ENCODE data around the gene ITGB4.

The ITGB4 gene

GRCh38 chr17:75680431-75680830, 40.8 kb upstream of the ITGB4 start:
- TF ChIP-seq EP300 (IDR thresholded peaks at IDR 0.05; ENCODE audit: borderline replicate concordance) (no peak), TEAD4 (IDR thresholded peaks at IDR 0.05) (no peak), CEBPB (IDR thresholded peaks at IDR 0.05) (no peak), CREB1 (IDR thresholded peaks at IDR 0.05; ENCODE audit: low read depth) (no peak), NFIC (IDR thresholded peaks at IDR 0.05) (no peak), TCF12 (IDR thresholded peaks at IDR 0.05; ENCODE audit: low read depth) (no peak), USF1 (IDR thresholded peaks at IDR 0.05) (no peak), TAF1 (IDR thresholded peaks at IDR 0.05; ENCODE audit: low read depth) (no peak)

DNA sequence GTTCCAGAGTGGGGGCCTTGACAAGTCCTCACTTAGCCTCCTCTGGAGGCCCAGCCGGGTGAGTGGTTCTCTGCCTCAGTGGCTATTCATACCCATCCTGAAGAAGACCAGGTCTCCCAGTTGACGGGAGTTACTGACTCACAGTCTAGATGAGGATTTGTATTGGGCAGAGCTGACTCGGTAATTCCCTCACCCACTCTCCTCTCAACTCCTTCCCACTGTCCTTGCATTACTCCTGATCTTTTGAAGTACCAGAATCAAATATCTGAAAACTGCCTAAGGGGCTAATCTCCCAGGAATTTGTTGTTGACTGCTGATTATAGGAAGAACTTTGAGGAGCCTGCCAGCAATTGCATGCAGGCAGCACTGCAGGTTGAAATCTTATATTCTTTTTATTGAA, 40.0 kb upstream of the ITGB4 start:
- no peak for TF ChIP-seq NFIC (IDR thresholded peaks at IDR 0.05)
- TF ChIP-seq CEBPB (IDR thresholded peaks at IDR 0.05), result no peak
- no peak for TF ChIP-seq EGR1 (IDR thresholded peaks at IDR 0.05)
- TF ChIP-seq, protein P1, sequence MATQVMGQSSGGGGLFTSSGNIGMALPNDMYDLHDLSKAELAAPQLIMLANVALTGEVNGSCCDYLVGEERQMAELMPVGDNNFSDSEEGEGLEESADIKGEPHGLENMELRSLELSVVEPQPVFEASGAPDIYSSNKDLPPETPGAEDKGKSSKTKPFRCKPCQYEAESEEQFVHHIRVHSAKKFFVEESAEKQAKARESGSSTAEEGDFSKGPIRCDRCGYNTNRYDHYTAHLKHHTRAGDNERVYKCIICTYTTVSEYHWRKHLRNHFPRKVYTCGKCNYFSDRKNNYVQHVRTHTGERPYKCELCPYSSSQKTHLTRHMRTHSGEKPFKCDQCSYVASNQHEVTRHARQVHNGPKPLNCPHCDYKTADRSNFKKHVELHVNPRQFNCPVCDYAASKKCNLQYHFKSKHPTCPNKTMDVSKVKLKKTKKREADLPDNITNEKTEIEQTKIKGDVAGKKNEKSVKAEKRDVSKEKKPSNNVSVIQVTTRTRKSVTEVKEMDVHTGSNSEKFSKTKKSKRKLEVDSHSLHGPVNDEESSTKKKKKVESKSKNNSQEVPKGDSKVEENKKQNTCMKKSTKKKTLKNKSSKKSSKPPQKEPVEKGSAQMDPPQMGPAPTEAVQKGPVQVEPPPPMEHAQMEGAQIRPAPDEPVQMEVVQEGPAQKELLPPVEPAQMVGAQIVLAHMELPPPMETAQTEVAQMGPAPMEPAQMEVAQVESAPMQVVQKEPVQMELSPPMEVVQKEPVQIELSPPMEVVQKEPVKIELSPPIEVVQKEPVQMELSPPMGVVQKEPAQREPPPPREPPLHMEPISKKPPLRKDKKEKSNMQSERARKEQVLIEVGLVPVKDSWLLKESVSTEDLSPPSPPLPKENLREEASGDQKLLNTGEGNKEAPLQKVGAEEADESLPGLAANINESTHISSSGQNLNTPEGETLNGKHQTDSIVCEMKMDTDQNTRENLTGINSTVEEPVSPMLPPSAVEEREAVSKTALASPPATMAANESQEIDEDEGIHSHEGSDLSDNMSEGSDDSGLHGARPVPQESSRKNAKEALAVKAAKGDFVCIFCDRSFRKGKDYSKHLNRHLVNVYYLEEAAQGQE (IDR thresholded peaks at IDR 0.05; ENCODE audit: low read depth), result no peak
- no peak for TF ChIP-seq TAF1 (IDR thresholded peaks at IDR 0.05; ENCODE audit: low read depth)
- no peak for TF ChIP-seq ZBTB7A (IDR thresholded peaks at IDR 0.05; ENCODE audit: low read depth)
- no peak for TF ChIP-seq TCF12 (IDR thresholded peaks at IDR 0.05; ENCODE audit: low read depth)
- no peak for TF ChIP-seq CREB1 (IDR thresholded peaks at IDR 0.05; ENCODE audit: low read depth)
- no peak for TF ChIP-seq USF1 (IDR thresholded peaks at IDR 0.05)
- TF ChIP-seq, protein P2, sequence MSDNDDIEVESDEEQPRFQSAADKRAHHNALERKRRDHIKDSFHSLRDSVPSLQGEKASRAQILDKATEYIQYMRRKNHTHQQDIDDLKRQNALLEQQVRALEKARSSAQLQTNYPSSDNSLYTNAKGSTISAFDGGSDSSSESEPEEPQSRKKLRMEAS (IDR thresholded peaks at IDR 0.05), result no peak
- no peak for TF ChIP-seq TEAD4 (IDR thresholded peaks at IDR 0.05)
- TF ChIP-seq RAD21 (IDR thresholded peaks at IDR 0.05; ENCODE audit: low read depth), result no peak
- TF ChIP-seq FOXM1 (IDR thresholded peaks at IDR 0.05; ENCODE audit: borderline replicate concordance, low read depth), result no peak
- TF ChIP-seq YY1 (IDR thresholded peaks at IDR 0.05; ENCODE audit: low read depth), result no peak
- no peak for TF ChIP-seq EP300 (IDR thresholded peaks at IDR 0.05; ENCODE audit: borderline replicate concordance)

DNA sequence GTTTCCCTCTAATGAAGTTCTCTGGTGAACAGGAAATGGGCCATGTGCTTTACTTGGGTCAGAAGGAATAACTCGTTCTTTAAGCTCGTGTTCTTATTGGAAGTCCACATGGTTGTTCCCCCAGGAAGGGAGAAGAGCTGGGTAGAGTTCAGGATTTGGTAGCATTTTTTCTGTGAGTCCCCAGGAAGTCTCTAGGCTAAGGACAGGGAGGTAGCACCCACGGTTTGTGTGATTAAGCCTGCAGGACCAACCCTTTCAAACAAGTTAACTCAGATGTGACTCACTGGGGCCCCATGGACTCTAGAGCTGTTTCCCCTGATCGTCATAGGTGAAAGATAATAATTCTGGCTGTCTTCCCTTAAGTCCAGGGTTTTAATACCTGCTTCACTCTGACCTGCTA, 37.7 kb upstream of the ITGB4 start:
- no peak for TF ChIP-seq EP300 (IDR thresholded peaks at IDR 0.05; ENCODE audit: borderline replicate concordance)
- 0 out of 2 replicates have a peak, but pooled peaks have one; percentile 5 for TF ChIP-seq NFIC (IDR thresholded peaks at IDR 0.05)
- no peak for TF ChIP-seq TEAD4 (IDR thresholded peaks at IDR 0.05)
- TF ChIP-seq, protein P1 (IDR thresholded peaks at IDR 0.05; ENCODE audit: low read depth), result no peak
- TF ChIP-seq TAF1 (IDR thresholded peaks at IDR 0.05; ENCODE audit: low read depth), result no peak
- TF ChIP-seq CREB1 (IDR thresholded peaks at IDR 0.05; ENCODE audit: low read depth), result no peak
- no peak for TF ChIP-seq CEBPB (IDR thresholded peaks at IDR 0.05)
- no peak for TF ChIP-seq TCF12 (IDR thresholded peaks at IDR 0.05; ENCODE audit: low read depth)
- TF ChIP-seq FOXM1 (IDR thresholded peaks at IDR 0.05; ENCODE audit: borderline replicate concordance, low read depth), result no peak
- TF ChIP-seq, protein P2 (IDR thresholded peaks at IDR 0.05), result peak; percentile 45; the same call in 1 of the 2 replicates
- TF ChIP-seq ZBTB7A (IDR thresholded peaks at IDR 0.05; ENCODE audit: low read depth), result no peak

DNA sequence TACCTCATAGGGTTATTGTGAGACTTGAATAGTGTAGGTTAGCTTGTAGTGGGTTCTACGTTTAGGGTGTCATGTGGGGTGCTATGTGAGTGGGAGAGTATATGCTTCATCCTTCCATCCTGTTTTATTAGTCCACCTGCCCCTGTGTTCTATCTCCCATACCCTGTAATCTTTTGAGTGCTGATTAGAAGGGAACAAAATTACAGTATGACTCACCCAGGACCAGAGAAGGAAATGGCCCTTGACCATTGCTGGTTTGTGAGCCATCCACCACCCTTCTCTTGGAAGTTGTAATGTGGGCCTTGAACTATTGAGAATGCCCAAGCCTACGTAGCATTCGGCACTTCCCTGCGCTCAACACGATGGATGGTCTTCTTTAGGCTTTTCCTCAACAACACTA, 37.0 kb upstream of the ITGB4 start:
- TF ChIP-seq CEBPB (IDR thresholded peaks at IDR 0.05), result no peak

- TF ChIP-seq, protein P1 (IDR thresholded peaks at IDR 0.05; ENCODE audit: low read depth), result no peak
- TF ChIP-seq TAF1 (IDR thresholded peaks at IDR 0.05; ENCODE audit: low read depth) (no peak), EP300 (IDR thresholded peaks at IDR 0.05; ENCODE audit: borderline replicate concordance) (peak; percentile 93), TCF12 (IDR thresholded peaks at IDR 0.05; ENCODE audit: low read depth) (peak; percentile 95), NFIC (IDR thresholded peaks at IDR 0.05) (peak; percentile 88), CREB1 (IDR thresholded peaks at IDR 0.05; ENCODE audit: low read depth) (no peak), ZBTB7A (IDR thresholded peaks at IDR 0.05; ENCODE audit: low read depth) (no peak), TEAD4 (IDR thresholded peaks at IDR 0.05) (peak; percentile 99), CEBPB (IDR thresholded peaks at IDR 0.05) (peak; percentile 22; the same call in 1 of the 2 replicates), EGR1 (IDR thresholded peaks at IDR 0.05) (no peak), RAD21 (IDR thresholded peaks at IDR 0.05; ENCODE audit: low read depth) (no peak; the same call in 1 of the 2 replicates), USF1 (IDR thresholded peaks at IDR 0.05) (no peak; the same call in 1 of the 2 replicates), YY1 (IDR thresholded peaks at IDR 0.05; ENCODE audit: low read depth) (peak; percentile 56), FOXM1 (IDR thresholded peaks at IDR 0.05; ENCODE audit: borderline replicate concordance, low read depth) (peak; percentile 77; the same call in 1 of the 2 replicates)
- TF ChIP-seq, protein P2 (IDR thresholded peaks at IDR 0.05), result peak; percentile 94
Measured at GRCh38 chr17:75684924-75685323, 36.3 kb upstream of the ITGB4 start.

Data from Ishikawa (cell line).